ENCODE measurements around the gene ZNF346. TPM values are rescaled to one million over a fixed set of nuclear protein-coding genes. Genes with fewer than 3 reads are reported as not detected.

Gene ZNF346
- total RNA-seq, 4 donors from 2014 or later = 8.5 to 13.3 (median 12.3) TPM

DNA sequence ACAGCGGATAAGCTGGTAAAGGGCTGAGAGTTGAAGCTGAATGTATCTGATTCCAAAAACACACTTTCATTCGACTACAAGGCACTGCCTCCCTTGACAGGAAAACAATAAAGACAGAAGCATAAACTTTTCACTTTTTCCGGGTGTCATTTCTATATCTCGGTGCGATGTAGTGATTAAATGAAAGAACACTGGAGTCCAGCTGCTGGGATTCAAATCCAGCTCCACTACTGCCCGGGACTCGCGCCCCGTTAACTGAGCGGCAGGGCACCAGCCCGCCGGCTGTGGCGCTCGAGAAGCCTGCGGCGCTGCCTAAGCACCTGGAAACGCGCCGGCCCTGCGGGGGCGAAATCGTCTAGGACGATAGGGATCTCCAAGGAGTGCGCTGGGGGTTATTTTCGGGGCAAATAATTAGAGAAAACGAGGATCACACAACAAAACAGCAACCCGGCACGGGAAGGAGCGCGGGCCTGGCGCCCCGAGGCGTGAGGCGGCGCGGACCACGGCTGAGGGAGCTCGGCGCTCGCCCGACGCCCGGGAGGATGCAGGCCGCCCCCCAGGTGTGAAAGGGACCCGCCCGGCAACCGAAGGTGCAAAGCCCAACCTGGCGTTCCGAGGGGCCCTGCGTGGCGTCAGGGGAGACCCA lies 16.8 kb upstream of the ZNF346 start:
- TF ChIP-seq CTCF (IDR thresholded peaks at IDR 0.05; ENCODE audit: low read depth) = no peak

- TF ChIP-seq CTCF (IDR thresholded peaks at IDR 0.05; ENCODE audit: low read depth) = no peak
Measured at GRCh38 chr5:177006265-177006972, 16.1 kb upstream of the ZNF346 start, which contains the start of gene UIMC1. Gene UIMC1, minus strand, starts transcription at chr5:177006779. Its CDS starts 24,164 bp downstream, at chr5:176982615.

DNA sequence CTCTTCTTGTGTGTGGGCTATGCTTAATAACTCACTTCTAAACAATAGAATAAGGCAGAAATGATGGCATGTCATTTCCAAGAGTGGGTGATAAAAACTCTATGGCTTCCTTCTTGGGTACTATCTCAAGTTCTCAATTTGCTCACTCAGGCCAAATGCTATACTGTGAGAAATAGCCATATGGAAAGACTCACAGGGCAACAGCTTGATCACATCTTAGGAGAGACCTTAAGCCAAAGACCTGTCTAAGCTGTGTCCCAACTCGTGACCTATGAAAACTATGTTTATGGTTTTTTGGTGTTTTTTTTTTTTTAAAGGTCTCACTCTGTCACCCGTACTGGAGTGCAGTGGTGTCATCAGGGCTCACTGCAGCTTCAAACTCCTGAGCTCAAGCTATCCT lies 13.8 kb upstream of the ZNF346 start:
- TF ChIP-seq CTCF (IDR thresholded peaks at IDR 0.05; ENCODE audit: low read depth) = no peak

- no peak for TF ChIP-seq CTCF (IDR thresholded peaks at IDR 0.05; ENCODE audit: low read depth)
Measured at GRCh38 chr5:177010153-177010552, 12.3 kb upstream of the ZNF346 start.

GRCh38 chr5:177015156-177015555 lies 7.3 kb upstream of the ZNF346 start:
- TF ChIP-seq CTCF (IDR thresholded peaks at IDR 0.05; ENCODE audit: low read depth) = no peak

- no peak for TF ChIP-seq CTCF (IDR thresholded peaks at IDR 0.05; ENCODE audit: low read depth)
Measured at GRCh38 chr5:177018341-177018740, 4.2 kb upstream of the ZNF346 start.

GRCh38 chr5:177020033-177020432 lies 2.5 kb upstream of the ZNF346 start:
- no peak for TF ChIP-seq CTCF (IDR thresholded peaks at IDR 0.05; ENCODE audit: low read depth)
